CD14-positive monocyte (primary cell): ENCODE measurements around the gene BBS9. TPM values are rescaled to one million over a fixed set of nuclear protein-coding genes. Genes with fewer than 3 reads are reported as not detected.

Source experiments
- DNase-seq, 3 donors: peaks; one replicate each; pipeline ENCODE4 v3.0.0-alpha.2; 2011 to 2022
- H2AFZ ChIP-seq: 2 replicates; pipeline ENCODE4 v1.6.0; 2012; ENCODE audit warnings: mild to moderate bottlenecking, low read depth, low read length, inconsistent platforms; ENCODE audit not compliant: insufficient read depth, poor library complexity, severe bottlenecking
- H3K27ac ChIP-seq, 2 donors: 1 replicate in 1 of 2; 2 replicates in 1 of 2; pipeline ENCODE4 v1.5.1; 2012 to 2013; ENCODE audit warnings: low read length in 2 of 2, control low read depth in 1 of 2, inconsistent platforms in 1 of 2, low read depth in 1 of 2, mild to moderate bottlenecking in 1 of 2
- H3K27me3 ChIP-seq, 2 donors: one replicate each; pipeline versions ENCODE4 v1.6.0 to v1.6.1; 2011 to 2013; ENCODE audit warnings: low read length in 2 of 2; ENCODE audit not compliant: control insufficient read depth in 2 of 2, insufficient read depth in 2 of 2
- H3K36me3 ChIP-seq, 2 donors: replicated peaks in 1 of 2; 1 replicate in 1 of 2; 2 replicates in 1 of 2; pipeline versions ENCODE4 v1.5.1 to v1.6.1; 2012 to 2013; ENCODE audit warnings: low read length in 2 of 2, control low read depth in 1 of 2, inconsistent platforms in 1 of 2, mild to moderate bottlenecking in 1 of 2; ENCODE audit not compliant: insufficient read depth in 2 of 2, control insufficient read depth in 1 of 2
- H3K4me1 ChIP-seq, 2 donors: 1 replicate in 1 of 2; 2 replicates in 1 of 2; pipeline versions ENCODE4 v1.5.1 to v1.6.1; 2012 to 2013; ENCODE audit warnings: low read length in 2 of 2, control low read depth in 1 of 2, inconsistent platforms in 1 of 2, mild to moderate bottlenecking in 1 of 2, moderate library complexity in 1 of 2; ENCODE audit not compliant: insufficient read depth in 2 of 2, control insufficient read depth in 1 of 2
- H3K4me2 ChIP-seq: replicated peaks from 2 replicates; pipeline ENCODE3; 2012; ENCODE audit warnings: low read length, moderate library complexity, mild to moderate bottlenecking; ENCODE audit not compliant: poor library complexity, severe bottlenecking; ENCODE audit errors: extremely low read depth
- H3K4me3 ChIP-seq, 3 experiments: fragments of 200-600 bp in 1 of 3; sonication (generic) in 1 of 3; replicated peaks in 1 of 3; 1 replicate in 2 of 3; 2 replicates in 1 of 3; pipeline ENCODE4 v1.5.1; 2011 to 2013; ENCODE audit warnings: low read length in 3 of 3, mild to moderate bottlenecking in 3 of 3, control low read depth in 2 of 3, low read depth in 2 of 3, inconsistent platforms in 1 of 3, moderate library complexity in 1 of 3
- H3K79me2 ChIP-seq: 2 replicates; pipeline ENCODE4 v1.6.0; 2012; ENCODE audit warnings: mild to moderate bottlenecking, control low read depth, inconsistent platforms, low read length, moderate library complexity; ENCODE audit not compliant: insufficient read depth
- H3K9ac ChIP-seq: 2 replicates; pipeline ENCODE4 v1.6.0; 2017; ENCODE audit warnings: low read length, mild to moderate bottlenecking; ENCODE audit not compliant: insufficient read depth, poor library complexity, severe bottlenecking
- H3K9me3 ChIP-seq, 2 donors: replicated peaks in 1 of 2; 1 replicate in 1 of 2; 2 replicates in 1 of 2; pipeline versions ENCODE4 v1.5.1 to v1.6.1; 2012 to 2013; ENCODE audit warnings: low read length in 2 of 2, control low read depth in 1 of 2; ENCODE audit not compliant: control insufficient read depth in 1 of 2, insufficient read depth in 1 of 2
- H4K20me1 ChIP-seq: 2 replicates; pipeline ENCODE4 v1.6.0; 2012; ENCODE audit warnings: mild to moderate bottlenecking, low read length, control low read depth, moderate library complexity; ENCODE audit not compliant: insufficient read depth
- H3K27ac Mint-ChIP-seq, 7 donors: one replicate each; pipeline ENCODE4 v1.8.0; 2020; ENCODE audit warnings: mild to moderate bottlenecking in 7 of 7, mixed read lengths in 7 of 7, moderate library complexity in 6 of 7, inconsistent platforms in 2 of 7
- H3K27me3 Mint-ChIP-seq, 3 donors: one replicate each; pipeline ENCODE4 v1.8.0; 2021 to 2022; ENCODE audit warnings: low read depth in 3 of 3, mild to moderate bottlenecking in 3 of 3, mixed read lengths in 3 of 3, moderate library complexity in 3 of 3, inconsistent platforms in 1 of 3
- H3K36me3 Mint-ChIP-seq, 2 donors: one replicate each; pipeline ENCODE4 v1.8.0; 2020; ENCODE audit warnings: mixed read lengths in 2 of 2, inconsistent platforms in 1 of 2, mild to moderate bottlenecking in 1 of 2
- H3K4me1 Mint-ChIP-seq: one replicate; pipeline ENCODE4 v1.8.0; 2020; ENCODE audit warnings: mild to moderate bottlenecking, mixed read lengths
- H3K4me3 Mint-ChIP-seq, 2 donors: one replicate each; pipeline ENCODE4 v1.8.0; 2020; ENCODE audit warnings: mild to moderate bottlenecking in 2 of 2, mixed read lengths in 2 of 2, moderate library complexity in 1 of 2
- H3K9me3 Mint-ChIP-seq, 7 donors: one replicate each; pipeline ENCODE4 v1.8.0; 2020 to 2022; ENCODE audit warnings: mixed read lengths in 7 of 7, mild to moderate bottlenecking in 6 of 7, moderate library complexity in 6 of 7, inconsistent platforms in 2 of 7
- CTCF ChIP-seq: fragments of 200-600 bp; IDR thresholded peaks from one replicate; pipeline ENCODE4 v1.8.0; 2022; ENCODE audit warnings: antibody characterized with exemption, mild to moderate bottlenecking
- WGBS: methylation state at CpG from one replicate; pipeline ENCODE4 v1.1.5; 2013; ENCODE audit warnings: missing lambda C conversion rate; ENCODE audit not compliant: insufficient coverage; 5-methylcytosine and 5-hydroxymethylcytosine counted together
- intact Hi-C, 2 donors: fragments of 100-400 bp; cut with micrococcal nuclease; formaldehyde crosslinking; loops; one replicate each; pipeline versions ENCODE4 v1.15.0 to v1.15.1; 2023
- polyA plus RNA-seq, 3 donors: library from polyadenylated mRNA; depleted of rRNA in 1 of 3; unstranded in 2 of 3; stranded (reverse) in 1 of 3; fragments of 300-500 nt in 2 of 3; fragments of >200 nt in 1 of 3; fragmentation: Illumina TruSeq in 2 of 3; gene quantifications; 1 replicate in 2 of 3; 2 replicates in 1 of 3; pipeline ENCODE4 v1.2.3, GENCODE V29; 2012 to 2021

BBS9 gene
- polyA plus RNA-seq, 3 donors, result 4.9 to 7.5 (median 6.8) TPM

GRCh38 chr7:33399528-33400213, 270.3 kb downstream of the BBS9 start:
- Histone ChIP-seq H3K9me3 (no peaks in the 10 kb centered on the region), H3K36me3 (no peaks in the 10 kb centered on the region), H3K4me3 (no peak overlapping the region), H3K9ac (no peak overlapping the region), H3K27me3 (no peaks in the 10 kb centered on the region), H3K79me2 (no peaks in the 10 kb centered on the region), H4K20me1 (no peaks in the 10 kb centered on the region), H3K4me2 (no peak overlapping the region), H3K27ac (no peak overlapping the region), H3K4me1 (no peaks in the 10 kb centered on the region), H2AFZ (no peak overlapping the region)
- intact Hi-C loops, result no loop called here
- no peak overlapping the region for H3K27ac Mint-ChIP-seq
- H3K4me1 Mint-ChIP-seq, result no peaks in the 10 kb centered on the region
- WGBS, result no CpG with 5 or more reads among the region's 3 CpGs
- no peak for DNase-seq
- no peak overlapping the region for H3K4me3 Mint-ChIP-seq
- H3K9me3 Mint-ChIP-seq, result peaks cover 0 to 6% (median 0%) of the 10 kb centered on the region in 7 donors
- peaks cover 0 to 3% of the 10 kb centered on the region in 2 donors for H3K36me3 Mint-ChIP-seq
- no peak for TF ChIP-seq CTCF
- H3K27me3 Mint-ChIP-seq, result no peaks in the 10 kb centered on the region

- no peak for TF ChIP-seq CTCF
- H3K79me2 ChIP-seq, result no peaks in the 10 kb centered on the region
- H3K27ac ChIP-seq, result no peak overlapping the region
- H4K20me1 ChIP-seq, result no peaks in the 10 kb centered on the region
- no peak overlapping the region for H3K27ac Mint-ChIP-seq
- H3K36me3 ChIP-seq, result no peaks in the 10 kb centered on the region
- no peaks in the 10 kb centered on the region for H3K27me3 Mint-ChIP-seq
- H3K36me3 Mint-ChIP-seq, result peaks cover 0 to 3% of the 10 kb centered on the region in 2 donors
- no peak overlapping the region for H3K9ac ChIP-seq
- H3K27me3 ChIP-seq, result no peaks in the 10 kb centered on the region
- no peak overlapping the region for H2AFZ ChIP-seq
- H3K4me1 ChIP-seq, result no peaks in the 10 kb centered on the region
- H3K4me2 ChIP-seq, result no peak overlapping the region
- H3K9me3 Mint-ChIP-seq, result peaks cover 0 to 9% (median 0%) of the 10 kb centered on the region in 7 donors
- no peaks in the 10 kb centered on the region for H3K4me1 Mint-ChIP-seq
- no peak overlapping the region for H3K4me3 ChIP-seq
- no peaks in the 10 kb centered on the region for H3K9me3 ChIP-seq
- no peak for DNase-seq
- intact Hi-C loops, result no loop called here
- no peak overlapping the region for H3K4me3 Mint-ChIP-seq
- no CpG with 5 or more reads among the region's 1 CpG for WGBS
These were observed 270.8 kb downstream of the BBS9 start for GRCh38 chr7:33400214-33400538.
